Neural progenitor cell (in vitro differentiated cells): ENCODE data around the gene FGF23. TPM values are rescaled to one million over a fixed set of nuclear protein-coding genes. Genes with fewer than 3 reads are reported as not detected.

Experiments
- DNase-seq: peaks from one replicate; pipeline ENCODE4 v3.0.0-alpha.2; 2016; ENCODE audit warnings: low spot score
- H2AFZ ChIP-seq: fragments of 200-600 bp; sonication (generic); replicated peaks from 2 replicates; pipeline ENCODE4 v1.6.1; 2016; ENCODE audit warnings: antibody characterized with exemption
- H3F3A ChIP-seq: fragments of 200-600 bp; sonication (generic); 2 replicates; pipeline ENCODE4 v1.6.1; 2016; ENCODE audit warnings: antibody characterized with exemption, low read depth
- H3K27ac ChIP-seq: fragments of 200-600 bp; sonication (generic); 2 replicates; pipeline ENCODE4 v1.5.1; 2016; ENCODE audit warnings: mild to moderate bottlenecking
- H3K27me3 ChIP-seq: fragments of 200-600 bp; sonication (generic); 2 replicates; pipeline ENCODE4 v1.6.1; 2016; ENCODE audit warnings: mild to moderate bottlenecking, moderate library complexity
- H3K36me3 ChIP-seq: fragments of 200-600 bp; sonication (generic); 2 replicates; pipeline ENCODE4 v1.5.1; 2016
- H3K4me1 ChIP-seq: fragments of 200-600 bp; sonication (generic); 2 replicates; pipeline ENCODE4 v1.6.1; 2016; ENCODE audit warnings: mixed run types
- H3K4me2 ChIP-seq: fragments of 200-600 bp; sonication (generic); 2 replicates; pipeline ENCODE4 v1.6.1; 2016
- H3K4me3 ChIP-seq: fragments of 200-600 bp; sonication (generic); 2 replicates; pipeline ENCODE4 v1.5.1; 2016
- H3K79me2 ChIP-seq: fragments of 200-600 bp; sonication (generic); 2 replicates; pipeline ENCODE4 v1.6.1; 2016; ENCODE audit warnings: low read depth
- H3K9ac ChIP-seq: fragments of 200-600 bp; sonication (generic); 2 replicates; pipeline ENCODE4 v1.6.1; 2016
- H3K9me3 ChIP-seq: fragments of 200-600 bp; sonication (generic); 2 replicates; pipeline ENCODE4 v1.5.1; 2016; ENCODE audit warnings: low read depth
- H4K20me1 ChIP-seq: fragments of 200-600 bp; sonication (generic); 2 replicates; pipeline ENCODE4 v1.6.1; 2016; ENCODE audit warnings: low read depth
- H3K27ac Mint-ChIP-seq: 3 replicates; pipeline ENCODE4 v1.8.0; 2021; ENCODE audit warnings: mixed read lengths
- H3K27me3 Mint-ChIP-seq: 2 replicates; pipeline ENCODE4 v1.8.0; 2022; ENCODE audit warnings: low read depth, mild to moderate bottlenecking, inconsistent platforms, moderate library complexity, mixed read lengths; ENCODE audit not compliant: insufficient read depth
- H3K36me3 Mint-ChIP-seq: 3 replicates; pipeline ENCODE4 v1.8.0; 2021; ENCODE audit warnings: mixed read lengths
- H3K4me1 Mint-ChIP-seq: 3 replicates; pipeline ENCODE4 v1.8.0; 2021; ENCODE audit warnings: mixed read lengths
- H3K4me3 Mint-ChIP-seq: 3 replicates; pipeline ENCODE4 v1.8.0; 2021; ENCODE audit warnings: mild to moderate bottlenecking, moderate library complexity, mixed read lengths
- H3K9me3 Mint-ChIP-seq: 3 replicates; pipeline ENCODE4 v1.8.0; 2020; ENCODE audit warnings: mixed read lengths
- EZH2 ChIP-seq: fragments of 200-600 bp; sonication (generic); IDR thresholded peaks from 2 replicates; pipeline ENCODE4 v1.6.1; 2017; ENCODE audit warnings: antibody characterized with exemption, mild to moderate bottlenecking, moderate library complexity
- EZH2phosphoT487 ChIP-seq: fragments of 200-600 bp; sonication (generic); IDR thresholded peaks from 2 replicates; pipeline ENCODE4 v1.6.1; 2017; ENCODE audit warnings: antibody characterized with exemption
- total RNA-seq: library from RNA; depleted of rRNA; stranded (reverse); fragments of >200 nt; gene quantifications from 2 replicates; pipeline ENCODE4 v1.2.3, GENCODE V29; 2015; ENCODE audit warnings: low replicate concordance
- TF ChIP-seq, protein P1 (sequence below): fragments of 200-600 bp; sonication (generic); IDR thresholded peaks from 2 replicates; pipeline ENCODE4 v1.5.1; 2017; ENCODE audit warnings: antibody characterized with exemption, mild to moderate bottlenecking

Gene FGF23
- total RNA-seq, 1 donor from 2014 or later: 0.58 TPM

- Histone ChIP-seq H3K27ac (no peak overlapping the region), H3K9me3 (no peaks in the 10 kb centered on the region), H2AFZ (no peak overlapping the region), H3K79me2 (no peaks in the 10 kb centered on the region), H3F3A (peaks cover 10% of the 10 kb centered on the region), H3K9ac (no peak overlapping the region), H3K4me1 (peaks cover 15% of the 10 kb centered on the region), H3K4me3 (no peak overlapping the region), H3K27me3 (no peaks in the 10 kb centered on the region), H3K4me2 (no peak overlapping the region), H3K36me3 (no peaks in the 10 kb centered on the region), H4K20me1 (no peaks in the 10 kb centered on the region)
- H3K9me3 Mint-ChIP-seq: no peaks in the 10 kb centered on the region
- peaks cover 6% of the 10 kb centered on the region for H3K27me3 Mint-ChIP-seq
- no peaks in the 10 kb centered on the region for H3K36me3 Mint-ChIP-seq
- no peak overlapping the region for H3K27ac Mint-ChIP-seq
- H3K4me3 Mint-ChIP-seq: no peak overlapping the region
- TF ChIP-seq, protein P1, sequence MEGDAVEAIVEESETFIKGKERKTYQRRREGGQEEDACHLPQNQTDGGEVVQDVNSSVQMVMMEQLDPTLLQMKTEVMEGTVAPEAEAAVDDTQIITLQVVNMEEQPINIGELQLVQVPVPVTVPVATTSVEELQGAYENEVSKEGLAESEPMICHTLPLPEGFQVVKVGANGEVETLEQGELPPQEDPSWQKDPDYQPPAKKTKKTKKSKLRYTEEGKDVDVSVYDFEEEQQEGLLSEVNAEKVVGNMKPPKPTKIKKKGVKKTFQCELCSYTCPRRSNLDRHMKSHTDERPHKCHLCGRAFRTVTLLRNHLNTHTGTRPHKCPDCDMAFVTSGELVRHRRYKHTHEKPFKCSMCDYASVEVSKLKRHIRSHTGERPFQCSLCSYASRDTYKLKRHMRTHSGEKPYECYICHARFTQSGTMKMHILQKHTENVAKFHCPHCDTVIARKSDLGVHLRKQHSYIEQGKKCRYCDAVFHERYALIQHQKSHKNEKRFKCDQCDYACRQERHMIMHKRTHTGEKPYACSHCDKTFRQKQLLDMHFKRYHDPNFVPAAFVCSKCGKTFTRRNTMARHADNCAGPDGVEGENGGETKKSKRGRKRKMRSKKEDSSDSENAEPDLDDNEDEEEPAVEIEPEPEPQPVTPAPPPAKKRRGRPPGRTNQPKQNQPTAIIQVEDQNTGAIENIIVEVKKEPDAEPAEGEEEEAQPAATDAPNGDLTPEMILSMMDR: no peak
- no peak for TF ChIP-seq EZH2phosphoT487
- TF ChIP-seq EZH2: no peak
- DNase-seq: no peak
- H3K4me1 Mint-ChIP-seq: peaks cover 20% of the 10 kb centered on the region
Measured at GRCh38 chr12:4418913-4419312, 39.4 kb upstream of the FGF23 start.

DNA sequence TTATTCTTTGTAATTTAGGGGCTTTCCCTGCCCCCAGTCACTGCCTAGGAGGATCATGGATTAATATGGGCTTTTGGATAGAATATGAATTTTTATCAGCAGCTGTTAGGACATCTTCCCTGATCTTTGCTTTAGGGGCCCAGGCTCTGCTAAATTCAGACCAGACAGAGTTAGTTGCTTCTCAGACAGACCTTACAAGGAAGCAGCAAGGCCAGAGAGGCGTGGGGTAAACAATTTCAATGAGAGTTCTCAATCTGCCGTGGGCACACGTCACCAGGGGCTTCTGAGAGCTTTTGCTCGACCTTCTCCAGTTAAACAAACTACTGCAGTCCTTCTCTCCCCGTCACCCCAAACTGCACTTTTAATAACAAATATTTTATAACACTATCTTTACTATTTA lies 38.4 kb upstream of the FGF23 start:
- Mint-ChIP-seq H3K36me3 (no peaks in the 10 kb centered on the region), H3K4me3 (no peak overlapping the region)

GRCh38 chr12:4417455-4417854 lies 37.9 kb upstream of the FGF23 start:
- Mint-ChIP-seq H3K27ac (no peak overlapping the region), H3K4me3 (no peak overlapping the region), H3K27me3 (peaks cover 6% of the 10 kb centered on the region), H3K4me1 (peaks cover 23% of the 10 kb centered on the region), H3K36me3 (no peaks in the 10 kb centered on the region), H3K9me3 (no peaks in the 10 kb centered on the region)
- Histone ChIP-seq H3K4me1 (peaks cover 20% of the 10 kb centered on the region), H3K27ac (no peak overlapping the region), H3K4me2 (peak overlapping the region; percentile 65), H4K20me1 (no peaks in the 10 kb centered on the region), H2AFZ (peak overlapping the region; percentile 81), H3K9ac (no peak overlapping the region), H3F3A (peaks cover 10% of the 10 kb centered on the region), H3K4me3 (peak overlapping the region; percentile 27), H3K9me3 (no peaks in the 10 kb centered on the region), H3K27me3 (no peaks in the 10 kb centered on the region), H3K79me2 (no peaks in the 10 kb centered on the region), H3K36me3 (no peaks in the 10 kb centered on the region)
- TF ChIP-seq EZH2phosphoT487: no peak
- no peak for TF ChIP-seq EZH2
- TF ChIP-seq, protein P1: no peak
- peak; percentile 76 for DNase-seq

More for the DNA sequence above, 38.4 kb upstream of the FGF23 start:
- peak overlapping the region; percentile 65 for H3K4me2 ChIP-seq
- no peaks in the 10 kb centered on the region for H3K27me3 ChIP-seq
- no peak overlapping the region for H3K9ac ChIP-seq
- peaks cover 23% of the 10 kb centered on the region for H3K4me1 Mint-ChIP-seq
- peaks cover 20% of the 10 kb centered on the region for H3K4me1 ChIP-seq
- H3K27ac ChIP-seq: no peak overlapping the region
- no peaks in the 10 kb centered on the region for H3K9me3 ChIP-seq
- no peak for DNase-seq
- H4K20me1 ChIP-seq: no peaks in the 10 kb centered on the region
- H3K9me3 Mint-ChIP-seq: no peaks in the 10 kb centered on the region
- peaks cover 10% of the 10 kb centered on the region for H3F3A ChIP-seq
- no peak overlapping the region for H3K27ac Mint-ChIP-seq
- peaks cover 6% of the 10 kb centered on the region for H3K27me3 Mint-ChIP-seq
- H2AFZ ChIP-seq: peak overlapping the region; percentile 81
- H3K4me3 ChIP-seq: peak overlapping the region; percentile 27
- H3K79me2 ChIP-seq: no peaks in the 10 kb centered on the region
- H3K36me3 ChIP-seq: no peaks in the 10 kb centered on the region
- TF ChIP-seq EZH2phosphoT487 (no peak), EZH2 (no peak)
- TF ChIP-seq, protein P1: no peak
